Type B pancreatic cell (in vitro differentiated cells): ENCODE measurements around the gene ZMIZ1. TPM values are rescaled to one million over a fixed set of nuclear protein-coding genes. Genes with fewer than 3 reads are reported as not detected.

Experiments
- DNase-seq: peaks from one replicate; pipeline ENCODE4 v3.0.0; 2021; ENCODE audit warnings: mixed read lengths; ENCODE audit not compliant: unreplicated experiment; ENCODE audit errors: extremely low spot score
- H3K27ac Mint-ChIP-seq: 2 replicates; pipeline ENCODE4 v1.8.0; 2021; ENCODE audit warnings: mild to moderate bottlenecking, mixed read lengths
- H3K27me3 Mint-ChIP-seq: 2 replicates; pipeline ENCODE4 v1.8.0; 2021; ENCODE audit warnings: mixed read lengths
- H3K36me3 Mint-ChIP-seq: 2 replicates; pipeline ENCODE4 v1.8.0; 2021; ENCODE audit warnings: mixed read lengths
- H3K4me1 Mint-ChIP-seq: one replicate; pipeline ENCODE4 v1.8.0; 2021; ENCODE audit warnings: mixed read lengths; ENCODE audit not compliant: unreplicated experiment
- H3K4me3 Mint-ChIP-seq: 2 replicates; pipeline ENCODE4 v1.8.0; 2021; ENCODE audit warnings: mild to moderate bottlenecking, mixed read lengths
- H3K9me3 Mint-ChIP-seq: 2 replicates; pipeline ENCODE4 v1.8.0; 2021; ENCODE audit warnings: mixed read lengths
- CTCF ChIP-seq: fragments of 200-600 bp; sonication (generic); conservative IDR thresholded peaks from 2 replicates; pipeline ENCODE4 v1.5.0; 2021; ENCODE audit warnings: antibody characterized with exemption, mild to moderate bottlenecking
- total RNA-seq: library from RNA; stranded (reverse); gene quantifications from 2 replicates; pipeline ENCODE4 v1.2.1, GENCODE V29; 2021; ENCODE audit warnings: low replicate concordance

ZMIZ1 gene
- total RNA-seq, 1 donor from 2014 or later, result 102 TPM

DNA sequence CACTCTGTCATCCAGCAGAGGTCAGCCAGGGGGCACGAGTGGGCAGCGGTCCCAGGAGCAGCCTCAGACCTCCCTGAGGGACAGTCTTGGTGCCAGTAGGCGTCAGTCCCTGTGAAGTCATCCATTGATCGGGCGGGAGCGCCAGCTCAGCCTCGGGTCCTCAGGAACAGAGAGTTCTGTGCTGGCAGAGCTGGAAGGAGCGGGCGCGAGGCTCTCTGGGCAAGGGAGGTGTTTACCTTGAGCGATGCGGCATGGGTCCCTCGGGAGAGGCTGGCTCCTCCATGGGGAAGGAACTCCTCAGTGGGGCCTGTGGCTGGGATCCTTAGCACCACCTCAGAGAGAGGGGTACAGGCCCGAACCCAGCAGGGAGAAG, 177.4 kb downstream of the ZMIZ1 start:
- Mint-ChIP-seq H3K27me3 (peaks cover 4% of the 10 kb centered on the region), H3K27ac (no peak overlapping the region), H3K9me3 (no peaks in the 10 kb centered on the region), H3K36me3 (peaks cover 5% of the 10 kb centered on the region), H3K4me1 (peaks cover 40% of the 10 kb centered on the region), H3K4me3 (no peak overlapping the region)
- no peak for TF ChIP-seq CTCF
- no peak for DNase-seq

DNA sequence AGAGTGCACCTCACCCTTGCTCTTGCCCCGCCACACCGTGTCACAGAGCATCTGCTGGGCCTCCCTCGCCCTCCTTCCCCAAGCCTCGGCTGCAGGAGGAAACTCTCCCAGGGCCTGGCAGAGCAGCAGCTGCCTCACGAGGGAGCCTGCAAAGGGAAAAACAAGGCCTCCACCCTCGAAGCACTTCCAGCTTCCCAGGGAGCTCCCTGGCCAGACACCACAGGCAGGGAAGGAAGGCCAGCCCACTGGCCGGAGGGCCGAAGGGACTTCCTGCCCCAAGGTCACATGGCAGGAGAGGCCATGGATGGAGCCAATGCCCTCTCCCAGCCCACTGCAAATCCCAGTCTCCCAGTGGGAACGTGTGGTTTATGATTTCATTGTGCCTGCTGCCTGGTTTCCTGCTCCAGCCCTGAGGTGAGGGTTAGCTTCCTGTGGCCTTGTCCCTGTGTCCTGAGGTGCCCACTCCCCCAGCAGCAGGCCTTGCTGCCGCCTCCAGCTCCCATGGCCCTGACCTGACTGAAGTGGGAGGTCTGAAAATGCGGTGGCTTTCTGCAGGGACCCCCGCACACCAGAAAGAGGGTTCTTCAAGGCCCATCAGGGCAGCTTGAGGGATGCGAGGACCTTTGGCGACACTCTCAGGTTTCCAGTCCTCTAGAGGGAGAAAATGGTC, 178.0 kb downstream of the ZMIZ1 start:
- TF ChIP-seq CTCF, result no peak
- Mint-ChIP-seq H3K4me1 (peaks cover 34% of the 10 kb centered on the region), H3K9me3 (no peaks in the 10 kb centered on the region), H3K4me3 (no peak overlapping the region), H3K27ac (no peak overlapping the region), H3K36me3 (peaks cover 5% of the 10 kb centered on the region), H3K27me3 (no peaks in the 10 kb centered on the region)
- DNase-seq, result no peak

DNA sequence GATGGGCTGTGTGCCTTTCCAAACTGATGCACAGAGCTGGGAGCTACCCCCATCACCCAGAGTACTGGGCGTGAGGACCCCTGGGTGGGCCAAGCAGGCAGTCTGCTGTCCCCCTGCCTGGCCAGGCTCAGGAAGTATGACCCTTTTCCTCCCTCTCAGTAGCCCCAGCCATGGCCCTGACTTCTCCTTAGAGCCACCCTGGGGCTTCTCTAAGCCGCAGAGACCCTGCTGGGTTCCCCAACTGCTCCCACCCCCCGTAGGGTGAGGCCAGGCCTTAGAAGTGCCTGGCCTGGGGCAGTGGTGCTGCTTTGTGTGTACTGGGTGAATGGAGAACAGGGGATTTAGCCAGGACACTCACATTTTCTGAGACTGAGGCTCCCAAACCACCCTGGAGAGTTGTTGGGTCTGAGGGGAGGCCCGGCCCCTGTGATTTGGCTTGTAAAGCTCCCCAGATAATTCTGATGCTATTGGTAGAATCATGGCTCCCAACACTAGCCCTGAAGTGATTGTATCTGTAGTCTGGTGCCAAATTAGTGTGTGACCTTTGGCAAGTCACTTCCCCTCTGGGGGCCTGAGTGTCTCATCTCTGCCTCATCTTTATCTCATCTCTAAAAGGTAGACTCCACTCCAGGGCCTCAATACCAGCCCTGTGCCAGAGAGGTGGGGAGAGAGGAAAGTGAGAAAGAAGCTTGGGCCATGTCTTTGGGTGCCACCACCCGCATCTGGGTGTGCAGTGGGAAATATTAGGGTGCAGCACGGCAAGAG, 178.8 kb downstream of the ZMIZ1 start:
- peaks cover 33% of the 10 kb centered on the region for H3K4me1 Mint-ChIP-seq
- no peak for TF ChIP-seq CTCF
- no peak for DNase-seq
- H3K36me3 Mint-ChIP-seq, result peaks cover 6% of the 10 kb centered on the region
- H3K4me3 Mint-ChIP-seq, result peak overlapping the region; percentile 0
- no peaks in the 10 kb centered on the region for H3K27me3 Mint-ChIP-seq
- peak overlapping the region; percentile 69 for H3K27ac Mint-ChIP-seq
- H3K9me3 Mint-ChIP-seq, result no peaks in the 10 kb centered on the region

GRCh38 chr10:79248341-79249185, 179.8 kb downstream of the ZMIZ1 start:
- Mint-ChIP-seq H3K4me3 (peak overlapping the region; percentile 0), H3K36me3 (peaks cover 12% of the 10 kb centered on the region), H3K4me1 (peaks cover 42% of the 10 kb centered on the region), H3K9me3 (no peaks in the 10 kb centered on the region), H3K27me3 (no peaks in the 10 kb centered on the region), H3K27ac (peak overlapping the region; percentile 69)
- no peak for TF ChIP-seq CTCF
- DNase-seq, result no peak

DNA sequence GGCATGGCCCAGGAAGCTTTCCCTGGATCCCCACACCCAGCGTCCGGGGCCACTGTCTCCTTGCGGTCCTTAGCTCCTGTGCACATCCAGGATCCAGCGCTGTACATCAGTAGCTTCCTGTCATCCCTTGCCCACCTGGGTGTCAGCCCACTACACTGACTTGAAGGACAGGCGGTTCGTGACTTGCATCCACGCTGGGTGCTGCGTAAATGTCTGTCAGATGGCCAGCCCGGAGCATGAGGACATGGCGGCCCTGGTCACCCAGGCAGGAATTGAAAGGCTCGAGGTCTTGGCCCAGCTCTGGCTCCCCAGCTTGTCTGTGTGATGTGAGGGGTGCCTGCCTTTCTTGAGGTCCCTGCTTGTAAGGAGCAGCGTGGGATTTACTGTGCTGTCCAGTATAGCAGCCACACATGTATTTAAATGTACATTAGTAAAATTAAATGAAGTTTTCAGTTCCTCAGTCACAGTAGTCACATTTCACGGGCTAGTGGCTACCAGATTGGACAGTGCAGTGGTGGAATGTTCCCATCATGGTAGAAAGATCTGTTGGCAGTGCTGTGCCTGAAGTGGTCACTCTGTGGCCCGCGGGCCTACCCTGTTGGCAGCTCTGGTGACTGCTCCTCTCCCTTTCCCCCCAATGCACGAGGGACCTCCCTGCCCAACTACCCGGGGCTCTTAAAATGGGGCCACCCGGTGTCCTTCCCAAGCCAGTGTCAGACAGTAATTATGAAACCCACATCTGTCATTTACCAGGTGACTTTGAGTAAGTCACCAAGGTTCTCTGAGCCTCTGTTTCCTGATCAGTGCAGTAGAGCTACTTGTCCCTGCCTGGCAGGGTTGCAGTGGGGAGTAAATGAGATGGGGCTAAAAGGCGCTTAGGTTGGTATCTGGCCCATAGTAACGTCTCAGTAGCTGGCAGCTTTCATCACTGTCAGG, 180.7 kb downstream of the ZMIZ1 start:
- no peak for DNase-seq
- Mint-ChIP-seq H3K4me1 (peaks cover 39% of the 10 kb centered on the region), H3K27ac (no peak overlapping the region), H3K9me3 (no peaks in the 10 kb centered on the region), H3K36me3 (peaks cover 12% of the 10 kb centered on the region), H3K27me3 (no peaks in the 10 kb centered on the region), H3K4me3 (no peak overlapping the region)
- no peak for TF ChIP-seq CTCF
